Measurements from ENCODE around the gene ADCY2. TPM values are rescaled to one million over a fixed set of nuclear protein-coding genes. Genes with fewer than 3 reads are reported as not detected.

The ADCY2 gene
- total RNA-seq, 1 experiment from 2014 or later = 17.3 TPM

DNA sequence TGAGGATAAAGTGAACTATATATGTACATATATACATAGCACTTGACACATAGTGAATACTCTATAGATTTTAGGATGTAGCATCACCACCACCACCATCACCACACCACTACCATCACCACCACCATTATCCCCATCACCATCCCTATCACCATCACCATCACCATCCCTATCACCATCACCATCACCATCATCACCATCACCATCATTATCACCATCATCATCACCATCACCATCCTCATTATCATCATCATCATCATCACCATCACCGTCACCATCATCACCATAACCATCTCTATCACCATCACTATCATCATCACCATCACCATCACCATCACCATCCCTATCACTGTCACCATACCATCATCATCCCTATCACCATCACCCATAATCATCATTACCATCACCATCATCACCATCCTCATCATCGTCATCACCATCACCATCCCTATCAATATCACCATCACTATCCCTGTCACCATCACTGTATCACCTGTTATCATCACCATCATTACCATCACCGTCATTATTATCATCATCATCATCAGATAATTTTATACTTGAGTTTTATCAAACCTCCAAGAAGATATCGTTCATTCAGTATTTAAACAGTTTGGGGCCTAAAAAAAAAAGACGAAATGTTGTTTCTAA lies 345.6 kb downstream of the ADCY2 start:
- DNase-seq = no peak
- peaks cover 5% of the 10 kb centered on the region for H3K36me3 ChIP-seq (replicated peaks; ENCODE audit: control insufficient read depth, insufficient read depth, low read length)
- no peaks in the 10 kb centered on the region for H3K27me3 ChIP-seq (ENCODE audit: control insufficient read depth, insufficient read depth, low read length)
- H3K4me3 ChIP-seq (ENCODE audit: insufficient read depth, low read depth, low read length) = no peak overlapping the region

DNA sequence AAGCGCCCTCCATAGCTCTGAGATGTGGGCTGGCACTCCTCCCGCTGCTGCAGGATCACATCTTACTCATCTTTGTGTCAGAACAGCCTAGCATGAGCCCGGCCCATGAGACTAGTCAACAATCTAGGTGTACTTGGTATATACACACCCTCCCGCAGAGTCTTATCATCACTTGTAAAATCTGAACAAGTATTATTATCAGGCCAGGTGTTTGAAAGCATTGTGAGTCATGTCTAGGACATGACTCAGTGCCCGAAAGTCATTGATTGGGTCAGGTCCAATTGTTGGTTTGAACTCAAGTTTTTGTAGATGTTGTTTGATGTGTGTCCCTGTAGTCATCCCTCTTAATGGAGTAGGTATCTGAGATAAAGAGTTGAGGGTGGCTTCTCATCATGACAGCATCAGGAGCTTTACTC lies 346.3 kb downstream of the ADCY2 start:
- Histone ChIP-seq H3K36me3 (replicated peaks; ENCODE audit: control insufficient read depth, insufficient read depth, low read length) (peaks cover 4% of the 10 kb centered on the region), H3K4me3 (ENCODE audit: insufficient read depth, low read depth, low read length) (no peak overlapping the region), H3K27me3 (ENCODE audit: control insufficient read depth, insufficient read depth, low read length) (no peaks in the 10 kb centered on the region)
- no peak for DNase-seq

DNA sequence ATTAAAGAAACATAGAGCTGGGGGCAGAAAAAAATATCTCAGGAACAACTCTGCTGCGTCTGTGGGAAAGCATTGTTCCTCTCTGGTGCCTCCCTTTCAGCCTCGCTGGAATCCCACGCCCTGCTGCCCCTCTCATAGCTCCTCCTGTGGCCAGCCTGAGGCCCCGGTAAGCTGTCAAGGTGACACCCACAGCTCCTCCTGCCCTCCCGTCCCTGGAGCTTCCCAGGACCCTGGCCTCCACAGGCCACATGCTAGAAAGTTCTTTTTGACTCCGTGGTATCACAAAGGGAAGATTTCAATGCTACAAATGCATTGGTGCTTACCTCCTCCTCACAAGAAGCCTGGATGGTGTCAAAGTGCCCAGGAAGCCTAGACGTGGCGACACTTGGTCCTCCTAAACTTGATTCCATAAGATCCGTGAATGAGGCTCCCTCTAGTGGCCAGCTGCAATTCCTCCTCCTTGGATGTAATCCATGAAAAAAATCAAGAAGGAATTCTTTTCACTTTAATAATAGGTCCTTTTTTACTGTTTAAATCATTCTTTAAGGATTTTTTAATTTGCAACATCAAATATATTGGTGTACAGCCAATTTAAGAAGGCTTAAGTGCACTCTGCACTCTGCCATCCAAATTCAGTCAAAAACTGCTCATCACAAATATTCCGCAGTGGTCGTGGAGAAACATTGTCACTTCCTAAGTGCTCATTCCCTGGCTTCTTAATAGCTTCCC lies 350.1 kb downstream of the ADCY2 start:
- Histone ChIP-seq H3K36me3 (replicated peaks; ENCODE audit: control insufficient read depth, insufficient read depth, low read length) (peaks cover 5% of the 10 kb centered on the region), H3K4me3 (ENCODE audit: insufficient read depth, low read depth, low read length) (no peak overlapping the region), H3K27me3 (ENCODE audit: control insufficient read depth, insufficient read depth, low read length) (no peaks in the 10 kb centered on the region)
- peak; percentile 79 for DNase-seq

DNA sequence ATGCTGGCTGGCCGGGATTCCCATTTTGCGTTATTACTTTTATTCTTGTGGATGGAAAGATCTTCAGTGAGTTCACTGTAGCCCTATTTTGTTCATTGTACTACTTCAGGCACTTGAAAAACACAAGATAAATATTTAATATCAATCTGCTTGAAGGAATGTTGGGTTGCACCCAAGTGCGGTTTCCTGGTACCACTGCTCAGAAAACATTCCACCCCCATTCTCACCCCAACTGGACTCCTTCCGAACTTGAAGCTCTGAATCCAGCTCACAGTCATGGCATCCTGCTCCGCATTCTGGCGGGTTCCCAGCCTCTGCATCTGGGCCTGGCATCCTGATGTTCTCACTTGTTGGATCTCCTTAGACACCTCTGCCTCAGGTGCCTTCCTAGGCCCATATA lies 351.8 kb downstream of the ADCY2 start:
- Histone ChIP-seq H3K4me3 (ENCODE audit: insufficient read depth, low read depth, low read length) (no peak overlapping the region), H3K36me3 (replicated peaks; ENCODE audit: control insufficient read depth, insufficient read depth, low read length) (peaks cover 5% of the 10 kb centered on the region), H3K27me3 (ENCODE audit: control insufficient read depth, insufficient read depth, low read length) (no peaks in the 10 kb centered on the region)
- no peak for DNase-seq

DNA sequence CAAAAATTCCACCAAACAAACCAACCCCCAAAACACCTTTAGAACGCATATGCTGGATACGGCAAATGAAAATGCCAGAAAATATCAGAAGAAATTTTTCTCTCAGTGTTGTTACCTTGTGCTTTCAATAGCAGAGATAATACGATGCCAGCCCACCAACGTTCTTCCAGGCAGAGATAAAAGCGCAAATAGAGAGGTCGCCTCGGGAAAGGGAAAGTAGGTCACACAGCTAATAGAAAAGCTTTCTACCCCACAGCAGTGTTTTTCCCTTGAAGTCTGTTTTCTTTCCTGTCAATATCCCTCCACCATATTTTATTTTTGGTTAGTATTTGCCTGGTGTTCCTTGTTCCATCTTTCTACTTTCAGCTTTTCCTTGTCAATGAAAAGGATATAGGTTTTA lies 353.7 kb downstream of the ADCY2 start:
- H3K36me3 ChIP-seq (replicated peaks; ENCODE audit: control insufficient read depth, insufficient read depth, low read length) = peaks cover 1% of the 10 kb centered on the region
- DNase-seq = no peak
- H3K4me3 ChIP-seq (ENCODE audit: insufficient read depth, low read depth, low read length) = no peak overlapping the region
- H3K27me3 ChIP-seq (ENCODE audit: control insufficient read depth, insufficient read depth, low read length) = no peaks in the 10 kb centered on the region

DNA sequence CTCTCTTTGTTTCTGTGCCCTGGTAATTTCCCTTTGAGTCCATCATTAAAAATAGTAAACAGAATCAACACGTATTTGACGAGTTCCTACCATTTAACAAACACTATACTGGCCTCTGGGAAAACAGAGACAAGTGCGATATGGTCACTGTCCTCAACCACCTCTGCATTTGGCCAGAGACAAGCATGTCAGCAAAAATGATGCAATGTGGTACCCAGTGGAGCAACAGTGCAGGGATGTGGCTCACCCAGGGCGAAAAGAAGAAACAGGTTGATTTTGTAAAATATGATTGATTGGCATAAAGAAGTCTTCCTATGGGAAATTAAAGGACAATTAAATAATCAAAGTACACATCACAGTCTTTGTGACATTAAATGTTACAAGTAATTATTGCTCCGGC lies 355.9 kb downstream of the ADCY2 start:
- Histone ChIP-seq H3K36me3 (replicated peaks; ENCODE audit: control insufficient read depth, insufficient read depth, low read length) (peaks cover 1% of the 10 kb centered on the region), H3K4me3 (ENCODE audit: insufficient read depth, low read depth, low read length) (no peak overlapping the region), H3K27me3 (ENCODE audit: control insufficient read depth, insufficient read depth, low read length) (no peaks in the 10 kb centered on the region)
- DNase-seq = no peak

DNA sequence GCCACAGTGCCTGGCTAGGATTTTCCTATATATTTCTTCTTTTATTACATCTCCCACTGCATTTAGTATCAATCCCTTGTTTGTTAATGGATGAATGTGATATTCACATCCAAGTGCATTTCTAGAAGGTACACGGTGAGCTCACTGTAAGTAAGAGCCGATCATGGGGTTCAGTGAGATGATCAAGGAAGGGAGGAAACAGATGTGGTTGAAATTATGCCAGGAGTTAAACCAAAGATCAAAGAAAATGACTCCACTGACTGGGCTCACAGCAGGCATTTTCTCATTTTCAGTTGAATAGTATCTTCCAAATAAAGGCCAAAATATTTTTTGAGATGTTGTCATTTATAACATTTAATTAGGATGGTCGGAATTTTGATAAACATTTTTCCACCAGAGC lies 357.2 kb downstream of the ADCY2 start:
- no peak for DNase-seq
- H3K36me3 ChIP-seq (replicated peaks; ENCODE audit: control insufficient read depth, insufficient read depth, low read length) = peaks cover 7% of the 10 kb centered on the region
- H3K4me3 ChIP-seq (ENCODE audit: insufficient read depth, low read depth, low read length) = no peak overlapping the region
- H3K27me3 ChIP-seq (ENCODE audit: control insufficient read depth, insufficient read depth, low read length) = no peaks in the 10 kb centered on the region

DNA sequence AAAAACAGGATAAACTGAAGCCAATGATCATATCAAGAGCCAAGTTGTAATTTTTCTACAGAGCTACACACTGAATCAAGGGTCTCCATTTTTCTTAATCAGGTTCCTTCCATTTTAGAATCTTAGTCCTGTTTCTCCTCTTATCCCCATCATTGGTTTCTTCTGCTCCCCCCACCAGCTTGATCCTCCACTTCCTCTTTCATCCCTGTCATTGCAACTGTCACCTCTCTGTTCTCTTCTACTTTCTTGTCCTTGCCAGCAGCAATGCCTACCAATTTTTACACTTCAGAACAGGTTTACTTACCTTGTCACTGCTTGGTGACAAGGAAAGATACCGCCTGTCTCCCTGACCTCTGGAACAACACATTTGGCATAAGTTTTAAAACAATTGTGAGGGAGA lies 357.7 kb downstream of the ADCY2 start:
- H3K36me3 ChIP-seq (replicated peaks; ENCODE audit: control insufficient read depth, insufficient read depth, low read length) = peaks cover 8% of the 10 kb centered on the region
- no peak for DNase-seq
- H3K4me3 ChIP-seq (ENCODE audit: insufficient read depth, low read depth, low read length) = no peak overlapping the region
- no peaks in the 10 kb centered on the region for H3K27me3 ChIP-seq (ENCODE audit: control insufficient read depth, insufficient read depth, low read length)

DNA sequence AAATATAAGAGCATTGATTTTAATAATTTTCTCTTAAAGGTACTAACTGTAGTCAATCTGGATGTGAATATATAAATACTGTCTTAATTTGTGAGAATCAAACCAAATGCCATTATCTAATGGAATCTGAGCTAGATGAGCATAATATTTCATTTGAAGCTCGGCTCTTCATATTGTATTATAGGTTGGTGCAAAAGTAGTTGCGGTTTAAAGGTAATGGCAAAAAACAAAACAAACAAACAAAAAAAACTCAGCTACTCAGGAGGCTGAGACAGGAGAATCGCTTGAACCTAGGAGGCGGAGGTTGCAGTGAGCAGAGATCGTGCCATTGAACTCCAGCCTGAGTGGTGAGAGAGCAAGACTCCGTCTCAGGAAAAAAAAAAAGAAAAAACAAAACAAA lies 358.6 kb downstream of the ADCY2 start:
- Histone ChIP-seq H3K36me3 (replicated peaks; ENCODE audit: control insufficient read depth, insufficient read depth, low read length) (peaks cover 8% of the 10 kb centered on the region), H3K4me3 (ENCODE audit: insufficient read depth, low read depth, low read length) (no peak overlapping the region), H3K27me3 (ENCODE audit: control insufficient read depth, insufficient read depth, low read length) (no peaks in the 10 kb centered on the region)
- DNase-seq = no peak

DNA sequence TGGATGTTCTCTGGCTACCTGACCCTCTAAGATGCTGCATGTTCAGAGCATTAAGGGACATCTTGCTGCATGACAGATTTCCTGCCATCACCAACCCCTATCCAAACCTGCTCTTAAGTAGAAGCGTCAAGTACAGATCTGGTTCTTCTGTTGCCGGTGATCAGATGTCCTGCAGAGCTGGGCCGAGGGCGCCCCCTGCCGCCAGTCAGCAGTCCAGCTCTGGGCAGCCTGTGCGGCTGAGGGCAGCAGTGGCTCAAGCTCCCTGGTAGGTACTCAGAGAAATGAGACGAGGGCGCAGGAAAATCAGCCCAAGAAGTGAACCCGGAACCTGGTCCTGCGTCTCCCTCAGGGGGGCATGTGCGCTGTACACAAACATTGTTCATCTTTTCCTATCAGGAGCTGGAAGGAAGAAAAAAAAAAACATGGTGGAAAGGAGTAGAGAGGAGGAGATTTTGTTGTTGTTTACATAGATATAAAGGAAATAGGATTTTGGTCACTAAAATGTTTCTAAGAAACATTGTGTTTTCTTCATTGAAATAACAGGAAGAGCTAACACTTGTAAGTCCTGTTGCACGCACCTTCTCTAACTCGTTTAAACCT lies 359.2 kb downstream of the ADCY2 start:
- H3K27me3 ChIP-seq (ENCODE audit: control insufficient read depth, insufficient read depth, low read length) = no peaks in the 10 kb centered on the region
- H3K36me3 ChIP-seq (replicated peaks; ENCODE audit: control insufficient read depth, insufficient read depth, low read length) = peaks cover 8% of the 10 kb centered on the region
- no peak overlapping the region for H3K4me3 ChIP-seq (ENCODE audit: insufficient read depth, low read depth, low read length)
- DNase-seq = peak; percentile 81

DNA sequence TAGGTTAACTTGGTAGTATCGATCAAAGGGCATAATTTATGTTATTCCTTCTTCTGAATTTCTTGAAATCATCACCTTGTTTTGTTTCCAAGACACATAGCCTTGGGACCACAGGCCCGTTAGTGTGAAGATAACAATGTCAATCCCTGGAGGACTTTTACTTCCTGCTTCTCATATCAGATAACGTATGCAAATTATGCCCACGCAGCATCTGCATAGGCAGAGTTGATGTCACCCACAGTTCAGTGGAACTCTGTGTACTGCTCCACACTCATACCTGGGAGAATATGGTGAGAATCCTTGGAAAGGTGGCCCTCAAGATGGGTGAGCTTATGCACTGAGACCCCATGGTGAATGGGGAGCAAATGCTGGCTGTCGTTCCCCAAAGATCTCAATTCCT lies 360.0 kb downstream of the ADCY2 start:
- Histone ChIP-seq H3K4me3 (ENCODE audit: insufficient read depth, low read depth, low read length) (no peak overlapping the region), H3K36me3 (replicated peaks; ENCODE audit: control insufficient read depth, insufficient read depth, low read length) (peaks cover 8% of the 10 kb centered on the region), H3K27me3 (ENCODE audit: control insufficient read depth, insufficient read depth, low read length) (no peaks in the 10 kb centered on the region)
- DNase-seq = no peak

DNA sequence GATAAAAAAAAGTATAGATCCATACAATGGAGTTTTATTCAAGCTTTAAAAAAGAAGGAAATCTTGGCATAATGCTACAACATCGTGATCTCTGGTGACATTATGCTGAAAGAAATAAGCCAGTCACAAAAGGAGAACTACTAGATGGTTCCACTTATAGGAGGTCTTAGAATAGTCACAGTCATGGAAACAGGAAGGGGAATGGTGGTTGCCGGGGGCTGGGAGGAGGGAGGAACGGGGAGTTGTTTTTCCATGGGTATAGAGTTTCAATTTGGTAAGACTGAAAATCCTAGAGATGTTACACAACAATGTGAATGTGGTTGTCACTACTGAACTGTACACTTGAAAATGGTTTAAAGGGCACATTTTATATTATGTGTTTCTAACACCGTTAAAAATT lies 360.5 kb downstream of the ADCY2 start:
- DNase-seq = no peak
- no peaks in the 10 kb centered on the region for H3K27me3 ChIP-seq (ENCODE audit: control insufficient read depth, insufficient read depth, low read length)
- peaks cover 8% of the 10 kb centered on the region for H3K36me3 ChIP-seq (replicated peaks; ENCODE audit: control insufficient read depth, insufficient read depth, low read length)
- H3K4me3 ChIP-seq (ENCODE audit: insufficient read depth, low read depth, low read length) = no peak overlapping the region

DNA sequence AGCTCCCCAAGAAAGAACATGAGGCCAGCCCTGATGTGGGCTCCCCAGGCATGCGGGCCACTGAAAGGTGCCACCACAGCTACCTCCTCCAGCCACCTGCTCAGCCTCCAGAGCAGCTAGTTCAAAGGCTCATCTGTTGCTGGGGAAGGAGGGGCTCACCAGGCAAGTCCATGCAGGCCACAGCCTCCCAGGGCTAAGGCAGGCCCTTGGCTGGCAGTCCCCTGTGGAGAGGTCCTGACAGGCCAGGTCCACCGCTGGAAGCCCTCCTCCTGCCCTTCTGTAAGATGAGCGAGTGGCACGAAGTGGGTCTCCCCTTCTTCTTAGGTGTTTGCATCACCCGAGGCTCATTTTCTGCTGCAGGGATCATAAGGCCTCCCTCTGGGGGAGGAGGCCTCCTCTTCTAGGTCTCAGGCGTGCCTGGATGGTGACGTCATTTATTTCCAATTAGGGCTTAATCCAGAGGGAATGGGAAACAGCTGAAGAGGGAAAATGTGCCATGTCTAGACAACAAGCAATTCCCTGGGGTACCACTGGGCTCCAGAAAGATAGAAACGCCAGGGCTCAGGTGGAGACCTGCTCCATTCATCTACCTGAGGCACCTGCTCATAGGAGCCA lies 363.4 kb downstream of the ADCY2 start:
- Histone ChIP-seq H3K36me3 (replicated peaks; ENCODE audit: control insufficient read depth, insufficient read depth, low read length) (peaks cover 8% of the 10 kb centered on the region), H3K27me3 (ENCODE audit: control insufficient read depth, insufficient read depth, low read length) (no peaks in the 10 kb centered on the region), H3K4me3 (ENCODE audit: insufficient read depth, low read depth, low read length) (no peak overlapping the region)
- no peak for DNase-seq

DNA sequence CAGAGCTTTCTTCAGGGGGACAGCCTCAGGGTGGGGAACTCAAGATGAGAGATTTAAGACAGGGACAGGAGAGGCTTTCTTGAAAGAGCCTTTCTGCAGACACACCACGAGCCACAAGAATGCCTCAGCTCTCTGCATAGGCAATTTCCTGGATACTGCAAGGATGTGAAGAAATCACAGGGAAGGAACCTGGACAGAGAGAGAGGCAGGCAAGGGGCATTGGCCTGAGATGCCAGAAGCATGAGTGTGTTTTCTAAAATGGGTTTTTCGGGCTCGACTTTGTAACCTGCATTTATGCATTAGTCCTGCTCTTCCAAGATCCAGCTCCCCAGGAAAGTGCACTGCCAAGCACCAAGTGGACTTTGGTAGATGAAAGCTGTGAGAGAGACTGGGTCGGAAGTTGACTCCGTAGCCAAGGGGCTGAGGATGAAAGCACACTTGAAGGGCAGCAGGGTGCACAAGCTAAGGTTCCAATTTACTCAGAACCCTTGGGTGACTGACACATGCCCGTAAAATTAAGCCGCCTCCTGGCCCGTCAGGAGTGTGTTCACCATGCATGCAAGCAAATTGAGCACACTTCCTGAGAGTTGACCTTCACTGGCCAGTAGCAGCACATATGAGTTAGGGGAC lies 364.1 kb downstream of the ADCY2 start:
- no peak overlapping the region for H3K4me3 ChIP-seq (ENCODE audit: insufficient read depth, low read depth, low read length)
- no peaks in the 10 kb centered on the region for H3K27me3 ChIP-seq (ENCODE audit: control insufficient read depth, insufficient read depth, low read length)
- peaks cover 8% of the 10 kb centered on the region for H3K36me3 ChIP-seq (replicated peaks; ENCODE audit: control insufficient read depth, insufficient read depth, low read length)
- DNase-seq = no peak
